Measurements from ENCODE around the gene HEY2. TPM values are rescaled to one million over a fixed set of nuclear protein-coding genes. Genes with fewer than 3 reads are reported as not detected.
A peak's percentile ranks its signal among the peaks of the same experiment; 100 is the strongest.

The HEY2 gene
- total RNA-seq, 1 experiment from 2014 or later: 6.6 TPM

DNA sequence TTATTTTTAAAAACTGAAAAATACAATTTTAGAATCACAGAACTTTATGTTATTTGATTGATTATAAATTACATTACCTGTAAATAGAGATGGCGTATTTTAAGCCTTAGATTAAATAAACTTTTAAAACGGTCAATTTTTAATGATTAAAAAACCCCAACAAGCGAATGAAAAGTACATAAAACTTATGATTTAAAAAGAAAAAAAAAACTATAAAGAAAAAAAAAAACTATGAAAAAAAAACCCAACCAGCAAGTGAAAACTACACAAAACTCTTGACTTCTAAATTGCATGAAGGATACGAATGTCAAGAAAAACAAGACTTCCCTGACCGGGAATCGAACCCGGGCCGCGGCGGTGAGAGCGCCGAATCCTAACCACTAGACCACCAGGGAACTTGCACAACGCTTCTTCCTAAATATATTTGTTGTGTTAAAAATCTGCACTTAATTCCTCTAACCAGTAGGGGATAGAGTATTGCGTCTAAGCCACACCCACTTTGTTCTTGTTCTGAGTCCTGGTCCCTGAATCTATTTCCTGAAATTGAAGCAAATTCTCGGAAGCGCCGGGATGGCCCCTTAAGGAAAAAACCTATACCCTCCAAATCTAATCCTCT, 30.6 kb downstream of the HEY2 start:
- Mint-ChIP-seq H3K4me1 (peaks cover 18 to 20% of the 10 kb centered on the region in 2 experiments), H3K27me3 (ENCODE audit: low read depth) (peaks cover 5% of the 10 kb centered on the region), H3K27ac (no peak overlapping the region), H3K9me3 (peaks cover 0 to 3% of the 10 kb centered on the region in 2 experiments; a peak in 1 of 5 replicates), H3K4me3 (no peak overlapping the region), H3K36me3 (ENCODE audit: insufficient read depth in 1 of 3, low read depth in 3 of 3) (no peaks in the 10 kb centered on the region)
- Histone ChIP-seq H3K79me1 (ENCODE audit: insufficient read depth, low read depth, low read length, poor library complexity, severe bottlenecking) (no peaks in the 10 kb centered on the region), H3K4me2 (ENCODE audit: insufficient read depth, insufficient read length, low read length) (peak overlapping the region; percentile 93), H3K23me2 (ENCODE audit: insufficient read length, low read depth, low read length, poor library complexity, severe bottlenecking) (peaks cover 5% of the 10 kb centered on the region), H3K79me2 (ENCODE audit: insufficient read depth, low read length) (no peaks in the 10 kb centered on the region), H4K8ac (replicated peaks; ENCODE audit: insufficient read length, low read depth, low read length) (no peak overlapping the region), H3K27ac (ENCODE audit: insufficient read length, low read depth, low read length) (no peak overlapping the region), H4K91ac (ENCODE audit: insufficient read length, low read depth, low read length) (no peak overlapping the region), H3K4ac (ENCODE audit: low read depth, low read length) (no peak overlapping the region), H2BK12ac (ENCODE audit: insufficient read length, low read depth, low read length) (no peak overlapping the region), H2BK5ac (ENCODE audit: insufficient read length, low read length) (no peak overlapping the region), H3K23ac (ENCODE audit: insufficient read length, low read depth, low read length) (no peak overlapping the region), H2AK5ac (ENCODE audit: insufficient read length, low read length) (no peak overlapping the region), H3K27me3 (ENCODE audit: insufficient read depth, low read length) (no peaks in the 10 kb centered on the region), H4K5ac (ENCODE audit: insufficient read length, low read depth, low read length) (no peak overlapping the region), H4K20me1 (ENCODE audit: control insufficient read depth, insufficient read depth, insufficient read length) (no peaks in the 10 kb centered on the region), H2AFZ (ENCODE audit: low read length) (no peak overlapping the region), H3T11ph (ENCODE audit: low read length) (no peak overlapping the region), H3K4me1 (ENCODE audit: insufficient read depth, low read length) (no peaks in the 10 kb centered on the region), H3K14ac (ENCODE audit: insufficient read depth, low read length) (peak overlapping the region; percentile 92; the same call in 1 of the 2 replicates), H2BK20ac (ENCODE audit: low read depth, low read length, poor library complexity, severe bottlenecking) (no peak overlapping the region), H3K9ac (ENCODE audit: extremely low read depth, insufficient read length, low read length) (peak overlapping the region; percentile 92), H3K56ac (ENCODE audit: insufficient read length, low read depth, low read length) (no peak overlapping the region), H3K18ac (ENCODE audit: insufficient read length, low read depth, low read length) (no peak overlapping the region), H2BK15ac (ENCODE audit: low read depth, low read length) (no peak overlapping the region), H3K9me3 (ENCODE audit: control insufficient read depth, low read depth, low read length) (no peaks in the 10 kb centered on the region), H2BK120ac (ENCODE audit: low read depth, low read length, poor library complexity, severe bottlenecking) (no peak overlapping the region)
- peak; percentile 78 for DNase-seq
- TF ChIP-seq, protein P1, sequence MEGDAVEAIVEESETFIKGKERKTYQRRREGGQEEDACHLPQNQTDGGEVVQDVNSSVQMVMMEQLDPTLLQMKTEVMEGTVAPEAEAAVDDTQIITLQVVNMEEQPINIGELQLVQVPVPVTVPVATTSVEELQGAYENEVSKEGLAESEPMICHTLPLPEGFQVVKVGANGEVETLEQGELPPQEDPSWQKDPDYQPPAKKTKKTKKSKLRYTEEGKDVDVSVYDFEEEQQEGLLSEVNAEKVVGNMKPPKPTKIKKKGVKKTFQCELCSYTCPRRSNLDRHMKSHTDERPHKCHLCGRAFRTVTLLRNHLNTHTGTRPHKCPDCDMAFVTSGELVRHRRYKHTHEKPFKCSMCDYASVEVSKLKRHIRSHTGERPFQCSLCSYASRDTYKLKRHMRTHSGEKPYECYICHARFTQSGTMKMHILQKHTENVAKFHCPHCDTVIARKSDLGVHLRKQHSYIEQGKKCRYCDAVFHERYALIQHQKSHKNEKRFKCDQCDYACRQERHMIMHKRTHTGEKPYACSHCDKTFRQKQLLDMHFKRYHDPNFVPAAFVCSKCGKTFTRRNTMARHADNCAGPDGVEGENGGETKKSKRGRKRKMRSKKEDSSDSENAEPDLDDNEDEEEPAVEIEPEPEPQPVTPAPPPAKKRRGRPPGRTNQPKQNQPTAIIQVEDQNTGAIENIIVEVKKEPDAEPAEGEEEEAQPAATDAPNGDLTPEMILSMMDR (conservative IDR thresholded peaks at IDR 0.05): no peak; the same call in 2 of the 3 replicates
- WGBS (ENCODE audit: extremely low coverage, insufficient read length, low lambda C conversion rate): no CpG with 5 or more reads among the region's 17 CpGs

Data from H9 (cell line).